Measurements from ENCODE around the gene RAMP3. TPM values are rescaled to one million over a fixed set of nuclear protein-coding genes. Genes with fewer than 3 reads are reported as not detected.
"Not testable (repeated sequence)": the region's sequence is repeated elsewhere in the genome, so short reads cannot be mapped to it uniquely, and the experiment has no call there.

The RAMP3 gene, protein sequence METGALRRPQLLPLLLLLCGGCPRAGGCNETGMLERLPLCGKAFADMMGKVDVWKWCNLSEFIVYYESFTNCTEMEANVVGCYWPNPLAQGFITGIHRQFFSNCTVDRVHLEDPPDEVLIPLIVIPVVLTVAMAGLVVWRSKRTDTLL
- not detected in 2 replicates for total RNA-seq (2014; rRNA removed; shearing (Covaris generic))

DNA sequence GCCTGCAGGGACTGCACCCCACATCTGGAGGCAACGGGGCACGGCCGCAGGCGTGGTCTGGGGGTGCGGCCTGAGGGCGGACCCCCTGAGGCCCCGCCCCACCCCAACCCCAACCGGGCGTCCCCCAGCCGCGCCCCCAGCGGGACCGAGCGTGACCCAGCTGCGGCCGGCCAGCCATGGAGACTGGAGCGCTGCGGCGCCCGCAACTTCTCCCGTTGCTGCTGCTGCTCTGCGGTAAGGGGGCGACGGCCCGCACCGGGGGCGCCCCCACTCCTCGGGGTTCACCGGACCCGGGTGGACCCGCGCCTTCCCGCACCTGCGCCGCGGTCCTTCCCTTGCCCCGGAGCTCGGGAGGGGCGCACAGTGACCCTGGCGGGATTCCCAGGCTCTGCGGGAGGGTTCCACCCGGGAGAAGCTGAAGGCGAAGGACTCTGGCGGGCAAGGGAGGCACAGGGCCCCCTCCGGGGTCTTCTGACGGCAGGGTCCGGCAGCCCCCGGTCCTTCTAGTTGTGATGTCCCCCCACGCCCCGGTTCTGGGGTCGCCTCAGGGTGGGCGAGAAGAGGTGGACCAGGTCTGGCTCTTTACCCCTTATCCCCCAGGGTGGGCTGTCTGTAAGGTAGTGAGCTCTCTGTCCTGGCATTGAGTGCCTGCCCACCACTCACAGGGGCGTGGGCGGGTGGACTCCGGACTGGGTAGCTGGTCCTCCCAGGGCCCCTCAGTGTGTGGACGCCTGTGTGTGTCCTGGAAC, at the start of gene RAMP3:
TSS of gene RAMP3 (plus strand) at position 139 of the 749 bp plus-strand sequence. CDS start at position 177, 38 bp downstream.
- DNase-seq (ENCODE audit: low read depth): no peak

GRCh38 chr7:45108863-45109262, 48.7 kb upstream of the RAMP3 start:
- DNase-seq (ENCODE audit: low read depth): no peak

DNA sequence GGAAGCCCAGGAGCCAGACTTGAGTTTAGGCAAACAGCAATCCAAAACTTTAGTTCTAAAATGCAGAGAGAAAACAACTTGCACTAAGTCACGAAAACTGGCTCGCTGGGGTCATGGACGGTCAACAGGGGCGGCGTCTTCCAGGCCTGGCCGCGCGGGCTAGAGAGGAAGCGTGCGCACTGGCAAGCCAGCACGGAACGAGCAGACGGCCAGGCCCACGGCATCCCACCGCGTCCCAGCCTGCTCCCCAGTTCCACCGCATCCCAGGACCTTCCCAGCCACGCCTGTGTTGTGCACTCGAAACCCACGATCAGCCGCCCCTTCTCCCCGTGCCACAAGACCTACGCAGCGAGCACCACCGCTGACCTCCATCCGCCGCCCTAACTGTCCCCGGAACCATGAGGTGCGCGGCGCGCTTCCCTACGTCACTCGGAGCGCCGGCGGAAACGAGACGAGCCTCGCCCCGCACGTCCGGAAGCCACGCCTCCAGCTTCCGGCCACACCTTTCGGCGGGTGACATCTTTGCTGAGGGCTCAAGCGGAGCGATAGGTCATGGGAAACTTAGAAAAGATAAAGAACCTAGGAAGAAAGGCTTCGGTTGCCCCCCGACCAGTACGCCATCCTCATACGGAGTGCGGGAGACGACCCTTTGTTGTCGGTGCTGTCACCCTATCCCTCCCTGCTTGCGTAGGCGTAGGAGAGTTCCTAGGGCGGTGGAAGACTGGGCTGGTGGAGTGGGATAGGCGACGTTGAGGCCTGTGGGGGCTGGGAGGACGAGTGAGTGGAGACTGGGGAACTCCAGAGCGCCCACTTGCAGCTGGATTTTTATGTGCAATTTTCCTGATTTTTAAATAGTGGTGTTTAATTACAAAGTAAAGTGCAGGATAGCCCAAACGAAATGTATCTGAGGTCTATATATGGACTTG, 46.0 kb upstream of the RAMP3 start, which contains the start of gene TBRG4:
TSS of gene TBRG4 (minus strand) at position 400 of the 926 bp plus-strand sequence. CDS start 2,460 bp downstream, outside the sequence.
- peak; percentile 100 for DNase-seq (ENCODE audit: low read depth)

DNA sequence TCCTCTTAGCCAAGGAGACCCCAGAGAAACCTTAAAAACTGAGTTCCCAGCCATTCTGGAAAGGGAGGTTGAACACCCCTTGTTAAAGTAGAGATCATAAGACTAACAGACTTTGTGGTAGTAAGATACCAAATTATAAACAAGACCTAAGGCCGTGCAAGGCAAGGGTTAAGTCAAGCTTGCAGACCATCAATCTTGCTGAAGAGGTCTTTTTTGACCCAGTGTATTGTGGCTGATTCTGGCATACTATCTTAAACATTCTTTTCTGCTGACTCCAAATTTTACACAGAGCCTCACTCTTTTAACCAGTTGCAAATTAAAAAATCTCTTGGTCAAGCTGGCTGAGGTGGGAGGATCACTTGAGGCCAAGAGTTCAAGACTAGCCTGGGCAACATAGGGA, 44.9 kb upstream of the RAMP3 start:
- DNase-seq (ENCODE audit: low read depth): no peak

DNA sequence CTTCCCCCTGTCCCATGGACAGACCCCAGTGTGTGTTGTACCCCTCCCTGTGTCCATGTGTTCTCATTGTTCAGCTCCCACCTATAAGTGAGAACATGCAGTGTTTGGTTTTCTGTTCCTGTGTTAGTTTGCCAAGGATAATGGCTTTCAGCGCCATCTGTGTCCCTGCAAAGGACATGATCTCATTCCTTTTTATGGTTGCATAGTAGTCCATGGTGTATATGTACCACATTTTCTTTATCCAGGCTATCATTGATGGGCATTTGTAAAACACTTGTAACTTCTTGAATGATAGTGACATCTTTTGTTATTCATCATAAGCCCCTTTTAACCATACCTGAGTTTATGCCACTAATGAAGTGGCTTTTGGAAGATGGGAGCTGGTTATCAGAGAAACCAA, 43.3 kb upstream of the RAMP3 start:
- DNase-seq (ENCODE audit: low read depth): not testable (repeated sequence)

DNA sequence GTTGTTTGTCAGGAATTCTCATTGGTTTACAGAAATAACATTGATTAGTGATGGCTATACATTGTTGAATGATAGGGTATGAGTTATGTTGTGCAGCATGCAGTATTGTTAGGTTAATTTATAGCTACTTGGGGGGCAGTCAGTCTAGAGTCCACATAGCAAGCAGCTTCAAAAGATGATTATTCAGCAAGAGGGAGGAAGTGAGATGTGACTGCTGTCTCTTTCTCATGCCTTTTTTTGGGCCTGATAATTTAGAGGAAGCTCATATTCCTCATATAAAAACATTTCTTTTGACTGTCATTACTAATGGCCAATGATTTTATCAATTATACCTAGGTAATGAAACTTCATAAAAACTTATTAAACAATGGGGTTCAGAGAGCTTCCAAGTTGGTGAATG, 42.7 kb upstream of the RAMP3 start:
- DNase-seq (ENCODE audit: low read depth): no peak

DNA sequence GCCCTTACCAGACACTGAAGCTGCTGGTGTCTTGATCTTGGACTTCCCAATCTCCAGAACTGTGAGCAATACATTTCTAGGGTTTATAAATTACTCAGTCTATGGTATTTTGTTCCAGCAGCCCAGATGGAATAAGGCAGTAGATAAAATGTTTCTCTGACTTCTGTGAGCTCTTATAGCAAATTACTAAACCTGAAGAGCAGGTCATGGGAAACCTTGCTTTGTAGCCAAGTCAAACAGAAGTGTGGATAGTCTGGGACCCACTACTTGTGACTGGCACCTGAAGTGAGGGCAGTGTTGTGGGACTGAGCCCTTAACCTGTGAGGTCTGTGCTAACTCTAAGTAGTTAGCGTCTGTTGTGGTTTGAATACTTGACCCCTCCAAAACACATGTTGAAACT, 41.5 kb upstream of the RAMP3 start:
- no peak for DNase-seq (ENCODE audit: low read depth)

DNA sequence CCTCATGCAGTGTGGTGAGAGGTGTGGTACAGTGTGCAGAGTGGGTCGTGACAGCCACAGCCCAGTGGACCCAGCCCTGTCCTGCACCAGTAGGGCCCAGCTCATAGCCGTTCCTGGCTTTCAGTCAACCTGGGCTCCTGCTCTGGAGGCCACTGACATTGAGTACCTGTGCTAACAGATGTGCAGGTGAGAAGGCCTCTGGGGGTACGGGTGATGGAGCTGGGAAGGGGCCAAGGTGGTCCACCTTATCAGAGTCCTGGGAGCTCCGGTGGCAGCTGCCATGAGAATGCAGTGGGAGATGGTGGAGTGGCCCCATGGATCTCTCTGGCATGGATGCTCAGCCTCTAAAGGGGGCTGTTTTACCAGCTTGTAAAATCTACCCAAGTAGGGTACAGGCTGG, 40.0 kb upstream of the RAMP3 start:
- DNase-seq (ENCODE audit: low read depth): no peak

- DNase-seq (ENCODE audit: low read depth): no peak
Measured at GRCh38 chr7:45118292-45118691, 39.3 kb upstream of the RAMP3 start.

DNA sequence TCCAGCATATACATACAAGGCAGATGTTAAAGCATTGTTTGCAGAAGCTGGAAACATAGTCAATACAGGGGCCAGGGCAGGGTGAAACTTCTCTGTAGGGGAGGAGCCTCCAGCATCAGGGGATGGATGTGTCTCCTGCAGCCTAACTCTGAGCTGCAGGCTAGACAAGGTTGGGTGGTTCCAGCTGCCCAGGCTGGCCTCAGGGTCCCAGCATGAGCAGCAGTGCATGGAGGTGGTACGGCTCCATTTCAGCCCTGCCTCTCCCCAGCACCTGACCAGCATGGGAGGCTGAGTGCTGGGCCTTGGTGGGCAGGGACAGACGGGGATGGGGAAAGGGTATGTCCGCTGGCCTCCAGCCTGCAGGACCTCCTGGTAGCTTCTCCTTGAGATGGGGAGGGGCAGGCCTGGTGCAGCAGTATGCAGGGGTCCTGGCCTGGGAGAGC, 38.7 kb upstream of the RAMP3 start:
- no peak for DNase-seq (ENCODE audit: low read depth)

DNA sequence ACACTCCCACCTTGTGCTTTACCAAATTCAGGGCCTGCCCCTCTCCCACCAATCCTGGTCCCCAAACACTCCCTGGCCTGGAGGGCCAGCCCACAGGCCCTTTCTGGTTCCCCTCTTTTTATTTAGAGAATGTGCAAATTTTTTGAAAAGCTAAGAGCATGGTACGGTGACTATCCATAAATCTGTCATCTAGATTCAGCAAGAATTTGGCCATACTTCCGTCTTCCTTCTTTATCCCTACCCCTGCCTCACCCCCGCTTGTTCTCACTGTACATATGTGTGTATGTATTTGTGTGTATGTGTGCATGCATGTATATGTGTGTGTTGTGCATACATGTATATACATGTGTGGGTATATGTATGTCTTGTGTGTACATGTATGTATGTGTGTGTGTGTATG, 38.0 kb upstream of the RAMP3 start:
- DNase-seq (ENCODE audit: low read depth): no peak

GRCh38 chr7:45122975-45123860, 34.4 kb upstream of the RAMP3 start:
- DNase-seq (ENCODE audit: low read depth): no peak

DNA sequence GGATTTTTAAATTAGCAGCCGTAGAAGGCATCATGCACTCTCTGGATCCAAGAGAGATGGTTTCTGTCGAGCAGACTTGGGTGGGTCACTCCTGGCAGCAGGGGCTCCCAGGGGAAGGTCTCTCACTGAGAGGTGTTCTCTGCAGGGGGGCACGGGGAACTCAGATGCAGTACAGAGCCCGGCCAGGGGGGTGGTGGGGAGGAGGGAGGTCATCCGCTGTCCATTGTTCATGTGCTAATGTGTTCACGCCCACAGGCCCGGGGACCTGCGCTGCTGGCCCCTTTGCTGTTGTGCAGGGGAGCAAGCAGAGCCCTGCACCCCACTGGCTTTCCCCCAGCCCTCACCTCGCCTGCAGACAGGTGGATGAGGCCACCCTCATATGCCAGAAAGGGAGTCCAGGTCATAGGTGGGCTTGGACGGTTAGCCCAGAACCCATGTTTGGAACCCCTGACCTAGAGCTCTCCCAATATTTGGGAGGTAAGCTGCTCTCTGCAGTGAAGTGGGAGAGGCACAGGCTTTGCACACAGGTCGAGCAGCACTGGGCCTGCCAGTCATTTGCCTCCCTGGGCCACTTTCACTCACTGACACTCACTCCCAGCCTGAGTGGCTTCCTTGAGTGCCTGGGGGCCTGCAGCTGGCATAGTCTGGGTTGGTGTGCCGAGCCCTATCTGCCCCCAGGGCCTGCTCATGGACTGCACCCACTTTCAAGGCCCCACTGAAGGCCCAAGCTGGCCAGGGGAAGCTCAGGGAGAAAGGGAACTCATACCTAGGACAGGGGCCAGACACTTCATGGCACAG, 33.5 kb upstream of the RAMP3 start:
- no peak for DNase-seq (ENCODE audit: low read depth)

DNA sequence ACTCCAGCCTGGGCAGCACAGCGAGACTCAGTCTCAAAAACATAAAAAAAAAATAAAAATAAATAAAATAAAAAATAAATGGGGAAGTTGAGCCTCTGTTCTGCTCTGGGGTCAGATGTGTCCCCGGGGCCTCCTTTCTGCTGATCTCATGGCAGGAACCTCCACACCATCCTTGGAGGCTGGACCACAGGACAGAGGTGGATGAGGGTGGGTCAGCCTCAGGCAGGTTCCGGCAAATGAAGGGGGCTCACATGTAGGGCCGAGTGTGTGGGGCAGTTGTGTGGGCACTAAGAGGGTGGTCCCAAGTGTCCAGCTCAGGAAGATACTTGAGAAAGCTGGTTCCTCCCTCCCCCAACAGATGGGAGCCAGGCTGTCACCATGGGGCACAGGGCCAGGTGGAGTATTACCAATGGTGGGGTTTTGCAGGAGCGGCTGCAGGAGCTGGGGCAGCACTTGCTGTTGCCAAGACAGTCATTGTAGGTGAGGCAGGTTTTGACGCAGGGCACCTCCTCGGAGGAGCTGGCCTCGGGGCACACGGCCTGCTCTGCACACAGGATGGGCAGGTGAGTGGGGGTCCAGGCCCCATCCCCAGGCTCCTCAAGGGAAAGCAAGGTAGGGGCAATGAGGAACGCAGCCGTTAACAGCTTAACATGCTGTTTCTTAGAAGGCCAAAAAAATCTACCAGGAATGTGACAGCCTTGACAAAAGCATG, 32.2 kb upstream of the RAMP3 start:
- DNase-seq (ENCODE audit: low read depth): no peak

DNA sequence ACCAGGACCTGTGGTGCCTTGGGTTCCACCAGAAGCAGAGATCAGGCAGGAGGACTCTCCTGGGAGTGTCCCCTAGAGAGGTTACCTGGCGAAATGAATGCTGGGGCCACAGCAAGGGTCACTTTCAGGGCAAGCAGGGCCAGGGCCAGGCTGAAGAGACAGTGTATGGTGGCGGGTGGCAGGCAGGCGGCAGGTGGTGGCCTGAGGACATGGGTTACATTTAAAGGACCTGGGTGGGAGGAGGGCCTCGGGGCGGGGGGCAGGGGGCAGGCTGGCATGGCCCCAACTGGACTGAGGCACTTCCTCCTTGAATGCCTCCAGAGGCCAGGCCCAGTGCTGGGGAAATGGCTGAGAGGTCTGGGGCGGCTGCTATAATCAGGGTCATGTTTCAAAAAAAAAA, 31.4 kb upstream of the RAMP3 start:
- no peak for DNase-seq (ENCODE audit: low read depth)

DNA sequence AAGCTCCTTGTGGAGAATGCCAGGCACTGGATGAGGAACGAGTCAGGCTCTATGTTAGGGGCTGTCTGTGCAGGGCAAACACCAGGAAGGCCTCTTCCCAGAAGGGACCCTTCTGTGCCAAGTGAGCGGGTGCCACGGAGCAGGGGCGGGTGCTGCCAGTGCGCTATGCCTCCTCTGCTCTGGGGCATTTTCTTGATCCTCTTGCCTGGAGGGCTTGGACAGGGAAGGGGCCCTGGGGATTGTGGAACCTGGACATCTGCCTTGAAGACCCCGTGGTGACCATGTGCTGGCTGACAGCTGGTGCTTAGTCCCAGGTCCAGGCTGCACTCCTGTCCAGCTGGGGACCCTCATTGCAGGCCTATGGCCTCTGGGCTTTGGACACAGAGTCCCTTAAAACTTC, 30.7 kb upstream of the RAMP3 start:
- no peak for DNase-seq (ENCODE audit: low read depth)

- no peak for DNase-seq (ENCODE audit: low read depth)
Measured at GRCh38 chr7:45129181-45129800, 28.3 kb upstream of the RAMP3 start.

GRCh38 chr7:45129906-45130305, 27.7 kb upstream of the RAMP3 start:
- DNase-seq (ENCODE audit: low read depth): no peak

DNA sequence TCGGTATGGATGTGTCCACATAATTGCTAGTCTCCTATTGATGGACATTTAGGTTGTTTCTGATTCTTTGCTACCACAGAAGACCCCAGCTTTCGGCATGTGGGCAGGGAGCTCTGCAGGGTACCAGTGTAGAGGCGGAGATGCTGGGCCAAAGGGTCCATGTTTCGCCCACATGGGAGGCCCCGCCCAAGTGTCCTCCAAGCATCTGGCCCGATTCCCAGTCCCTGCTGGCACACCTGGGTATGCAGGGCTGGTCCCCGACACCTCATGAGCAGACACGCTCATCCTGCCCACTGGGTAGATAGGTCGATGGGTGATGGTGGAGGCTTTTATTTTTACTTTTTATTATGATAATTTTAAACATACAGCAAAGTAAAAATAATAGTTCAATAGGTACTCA, 26.7 kb upstream of the RAMP3 start:
- DNase-seq (ENCODE audit: low read depth): no peak
